Liver (tissue), 9 donors: ENCODE measurements around the gene EGLN2. TPM values are rescaled to one million over a fixed set of nuclear protein-coding genes. Genes with fewer than 3 reads are reported as not detected.

Source experiments
- DNase-seq: peaks from one replicate; pipeline ENCODE4 v3.0.0-alpha.2; 2017; ENCODE audit warnings: low spot score
- H3K27ac ChIP-seq, 2 donors: one replicate each; pipeline ENCODE4 v1.7.0; 2013; ENCODE audit warnings: inconsistent platforms in 2 of 2, low read length in 2 of 2, control low read depth in 1 of 2, low read depth in 1 of 2, mild to moderate bottlenecking in 1 of 2
- H3K27me3 ChIP-seq, 4 donors: one replicate each; pipeline versions ENCODE4 v1.6.1 to v1.7.0; 2013; ENCODE audit warnings: low read length in 3 of 4, inconsistent platforms in 1 of 4, mild to moderate bottlenecking in 1 of 4, moderate library complexity in 1 of 4; ENCODE audit not compliant: control insufficient read depth in 4 of 4, insufficient read depth in 4 of 4
- H3K36me3 ChIP-seq, 4 donors: one replicate each; pipeline versions ENCODE4 v1.6.1 to v1.7.0; 2013; ENCODE audit warnings: low read length in 3 of 4, mild to moderate bottlenecking in 3 of 4, low read depth in 1 of 4, moderate library complexity in 1 of 4; ENCODE audit not compliant: control insufficient read depth in 4 of 4, insufficient read depth in 3 of 4
- H3K4me1 ChIP-seq, 4 donors: one replicate each; pipeline versions ENCODE4 v1.6.1 to v1.7.0; 2013; ENCODE audit warnings: low read length in 3 of 4, mild to moderate bottlenecking in 3 of 4, moderate library complexity in 1 of 4; ENCODE audit not compliant: control insufficient read depth in 4 of 4, insufficient read depth in 4 of 4
- H3K4me3 ChIP-seq, 3 donors: one replicate each; pipeline versions ENCODE4 v1.6.1 to v1.7.0; 2013; ENCODE audit warnings: low read length in 3 of 3, control low read depth in 1 of 3, low read depth in 1 of 3, mild to moderate bottlenecking in 1 of 3
- H3K9ac ChIP-seq, 2 donors: one replicate each; pipeline ENCODE4 v1.7.0; 2013; ENCODE audit warnings: low read length in 2 of 2, mild to moderate bottlenecking in 2 of 2, moderate library complexity in 2 of 2, control low read depth in 1 of 2, low read depth in 1 of 2
- H3K9me3 ChIP-seq, 4 donors: one replicate each; pipeline versions ENCODE4 v1.6.1 to v1.7.0; 2013; ENCODE audit warnings: low read length in 3 of 4; ENCODE audit not compliant: control insufficient read depth in 4 of 4
- EGR1 ChIP-seq, 2 donors: IDR thresholded peaks; 2 replicates each; pipeline ENCODE4 v1.6.1; 2016 to 2018; ENCODE audit warnings: antibody characterized with exemption in 2 of 2, low read depth in 2 of 2
- FOXA1 ChIP-seq: IDR thresholded peaks from 2 replicates; pipeline ENCODE4 v1.6.1; 2016; ENCODE audit warnings: antibody characterized with exemption
- FOXA2 ChIP-seq: IDR thresholded peaks from 2 replicates; pipeline ENCODE4 v1.6.1; 2016; ENCODE audit warnings: antibody characterized with exemption
- GABPA ChIP-seq, 2 donors: IDR thresholded peaks in 1 of 2; conservative IDR thresholded peaks in 1 of 2; 2 replicates each; pipeline ENCODE4 v1.6.1; 2016; ENCODE audit warnings: antibody characterized with exemption in 2 of 2, mild to moderate bottlenecking in 1 of 2, moderate library complexity in 1 of 2
- HNF4A ChIP-seq, 2 donors: conservative IDR thresholded peaks; 2 replicates each; pipeline ENCODE4 v1.6.1; 2016; ENCODE audit warnings: antibody characterized with exemption in 2 of 2, mild to moderate bottlenecking in 2 of 2
- HNF4G ChIP-seq: IDR thresholded peaks from 2 replicates; pipeline ENCODE4 v1.6.1; 2016; ENCODE audit warnings: antibody characterized with exemption
- JUND ChIP-seq, 2 donors: IDR thresholded peaks; 2 replicates each; pipeline ENCODE4 v1.6.1; 2016; ENCODE audit warnings: antibody characterized with exemption in 2 of 2
- MAX ChIP-seq: IDR thresholded peaks from 2 replicates; pipeline ENCODE4 v1.6.1; 2016; ENCODE audit warnings: antibody characterized with exemption
- NR2F2 ChIP-seq: IDR thresholded peaks from 2 replicates; pipeline ENCODE4 v1.6.1; 2016; ENCODE audit warnings: antibody characterized with exemption
- REST ChIP-seq: IDR thresholded peaks from 2 replicates; pipeline ENCODE4 v1.6.1; 2016; ENCODE audit warnings: antibody characterized with exemption, mild to moderate bottlenecking
- RXRA ChIP-seq, 2 donors: IDR thresholded peaks; 2 replicates each; pipeline ENCODE4 v1.6.1; 2017 to 2018; ENCODE audit warnings: antibody characterized with exemption in 2 of 2, mild to moderate bottlenecking in 1 of 2
- SP1 ChIP-seq: IDR thresholded peaks from 2 replicates; pipeline ENCODE4 v1.6.1; 2018; ENCODE audit warnings: antibody characterized with exemption, mild to moderate bottlenecking
- TAF1 ChIP-seq: conservative IDR thresholded peaks from 2 replicates; pipeline ENCODE4 v1.6.1; 2016; ENCODE audit warnings: antibody characterized with exemption, mild to moderate bottlenecking
- YY1 ChIP-seq: IDR thresholded peaks from 2 replicates; pipeline ENCODE4 v1.6.1; 2016; ENCODE audit warnings: antibody characterized with exemption, mild to moderate bottlenecking
- WGBS: extraction: QIAGEN DNeasy Blood & Tissue Kit; methylation state at CpG from one replicate; pipeline ENCODE4 v1.1.7; 2013; 5-methylcytosine and 5-hydroxymethylcytosine counted together
- polyA plus RNA-seq, 2 donors: library from polyadenylated mRNA; stranded (reverse) in 1 of 2; unstranded in 1 of 2; fragments of 200-250 nt in 1 of 2; fragments of >200 nt in 1 of 2; fragmentation: Nextera tagmentation in 1 of 2; extraction: Ambion mirVana in 1 of 2; gene quantifications; one replicate each; pipeline versions ENCODE4 v1.2.1 to v1.2.3, GENCODE V29; 2013 to 2015
- total RNA-seq, 2 donors: library from RNA; depleted of rRNA; stranded (reverse); fragments of >200 nt; gene quantifications; one replicate each; pipeline ENCODE4 v1.2.3, GENCODE V29; 2014
- TF ChIP-seq, protein P1 (sequence below): IDR thresholded peaks from 2 replicates; pipeline ENCODE4 v1.6.1; 2016; ENCODE audit warnings: antibody characterized with exemption
- TF ChIP-seq, protein P2 (sequence below): fragments of 150-350 bp; IDR thresholded peaks from 2 replicates; pipeline ENCODE4 v1.5.1; 2017; ENCODE audit warnings: improper control_type of control experiment, low read depth, low read length; ENCODE audit not compliant: missing input control
- TF ChIP-seq, protein P3 (sequence below): IDR thresholded peaks from 2 replicates; pipeline ENCODE4 v1.6.1; 2016; ENCODE audit warnings: antibody characterized with exemption
- donor health status: healthy.
- donor health status: healthy.
- donor health status: healthy.
- donor health status: healthy.
- donor health status: healthy.

EGLN2 gene
- total and polyA plus RNA-seq, 4 donors: 34.8 to 56.3 (median 47.7) TPM

GRCh38 chr19:40785526-40785925 is 13.5 kb upstream of the EGLN2 start:
- peaks cover 0 to 4% (median 3%) of the 10 kb centered on the region in 4 donors for H3K36me3 ChIP-seq

More at GRCh38 chr19:40785526-40785925, 13.5 kb upstream of the EGLN2 start:
- no peaks in the 10 kb centered on the region for H3K27me3 ChIP-seq
- peaks cover 0 to 17% (median 10%) of the 10 kb centered on the region in 4 donors for H3K4me1 ChIP-seq
- no peaks in the 10 kb centered on the region for H3K9me3 ChIP-seq
- no peak overlapping the region for H3K27ac ChIP-seq
- no peak overlapping the region for H3K4me3 ChIP-seq
- H3K9ac ChIP-seq: no peak overlapping the region
- WGBS: 74% methylated on average over 1 of the region's 1 CpG
- no peak for DNase-seq
- TF ChIP-seq NR2F2 (no peak), RXRA (IDR thresholded peaks at IDR 0.05) (no peak), JUND (IDR thresholded peaks at IDR 0.05) (no peak), FOXA1 (no peak), HNF4A (conservative IDR thresholded peaks at IDR 0.05) (no peak), TAF1 (no peak), YY1 (no peak), REST (no peak), MAX (no peak), EGR1 (IDR thresholded peaks at IDR 0.05; ENCODE audit: low read depth in 2 of 2) (no peak), GABPA (IDR thresholded peaks at IDR 0.05 in 1 of 2, conservative IDR thresholded peaks at IDR 0.05 in 1 of 2) (no peak), HNF4G (no peak), SP1 (no peak), FOXA2 (no peak)
- TF ChIP-seq, protein P1, sequence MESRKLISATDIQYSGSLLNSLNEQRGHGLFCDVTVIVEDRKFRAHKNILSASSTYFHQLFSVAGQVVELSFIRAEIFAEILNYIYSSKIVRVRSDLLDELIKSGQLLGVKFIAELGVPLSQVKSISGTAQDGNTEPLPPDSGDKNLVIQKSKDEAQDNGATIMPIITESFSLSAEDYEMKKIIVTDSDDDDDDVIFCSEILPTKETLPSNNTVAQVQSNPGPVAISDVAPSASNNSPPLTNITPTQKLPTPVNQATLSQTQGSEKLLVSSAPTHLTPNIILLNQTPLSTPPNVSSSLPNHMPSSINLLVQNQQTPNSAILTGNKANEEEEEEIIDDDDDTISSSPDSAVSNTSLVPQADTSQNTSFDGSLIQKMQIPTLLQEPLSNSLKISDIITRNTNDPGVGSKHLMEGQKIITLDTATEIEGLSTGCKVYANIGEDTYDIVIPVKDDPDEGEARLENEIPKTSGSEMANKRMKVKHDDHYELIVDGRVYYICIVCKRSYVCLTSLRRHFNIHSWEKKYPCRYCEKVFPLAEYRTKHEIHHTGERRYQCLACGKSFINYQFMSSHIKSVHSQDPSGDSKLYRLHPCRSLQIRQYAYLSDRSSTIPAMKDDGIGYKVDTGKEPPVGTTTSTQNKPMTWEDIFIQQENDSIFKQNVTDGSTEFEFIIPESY: no peak
- TF ChIP-seq, protein P2, sequence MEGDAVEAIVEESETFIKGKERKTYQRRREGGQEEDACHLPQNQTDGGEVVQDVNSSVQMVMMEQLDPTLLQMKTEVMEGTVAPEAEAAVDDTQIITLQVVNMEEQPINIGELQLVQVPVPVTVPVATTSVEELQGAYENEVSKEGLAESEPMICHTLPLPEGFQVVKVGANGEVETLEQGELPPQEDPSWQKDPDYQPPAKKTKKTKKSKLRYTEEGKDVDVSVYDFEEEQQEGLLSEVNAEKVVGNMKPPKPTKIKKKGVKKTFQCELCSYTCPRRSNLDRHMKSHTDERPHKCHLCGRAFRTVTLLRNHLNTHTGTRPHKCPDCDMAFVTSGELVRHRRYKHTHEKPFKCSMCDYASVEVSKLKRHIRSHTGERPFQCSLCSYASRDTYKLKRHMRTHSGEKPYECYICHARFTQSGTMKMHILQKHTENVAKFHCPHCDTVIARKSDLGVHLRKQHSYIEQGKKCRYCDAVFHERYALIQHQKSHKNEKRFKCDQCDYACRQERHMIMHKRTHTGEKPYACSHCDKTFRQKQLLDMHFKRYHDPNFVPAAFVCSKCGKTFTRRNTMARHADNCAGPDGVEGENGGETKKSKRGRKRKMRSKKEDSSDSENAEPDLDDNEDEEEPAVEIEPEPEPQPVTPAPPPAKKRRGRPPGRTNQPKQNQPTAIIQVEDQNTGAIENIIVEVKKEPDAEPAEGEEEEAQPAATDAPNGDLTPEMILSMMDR: no peak
- TF ChIP-seq, protein P3, sequence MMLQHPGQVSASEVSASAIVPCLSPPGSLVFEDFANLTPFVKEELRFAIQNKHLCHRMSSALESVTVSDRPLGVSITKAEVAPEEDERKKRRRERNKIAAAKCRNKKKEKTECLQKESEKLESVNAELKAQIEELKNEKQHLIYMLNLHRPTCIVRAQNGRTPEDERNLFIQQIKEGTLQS: no peak
